Myocyte (in vitro differentiated cells): Measurements from ENCODE around the gene RPSA. TPM values are rescaled to one million over a fixed set of nuclear protein-coding genes. Genes with fewer than 3 reads are reported as not detected.
"Not testable (repeated sequence)": the region's sequence is repeated elsewhere in the genome, so short reads cannot be mapped to it uniquely, and the experiment has no call there.

Experiments used
- DNase-seq: peaks from one replicate; pipeline ENCODE4 v3.0.0-alpha.2; 2012; ENCODE audit warnings: low read depth
- total RNA-seq: library from RNA; depleted of rRNA; stranded (reverse); fragments of >200 nt; gene quantifications from 2 replicates; pipeline ENCODE4 v1.2.3, GENCODE V29; 2014

The RPSA gene
- total RNA-seq, 1 donor from 2014 or later, result 1,060 TPM

GRCh38 chr3:39388741-39389248 lies 17.7 kb upstream of the RPSA start:
- DNase-seq, result no peak

- DNase-seq, result no peak
Measured at GRCh38 chr3:39390181-39390580, 16.3 kb upstream of the RPSA start.

- no peak for DNase-seq
Measured at GRCh38 chr3:39396690-39397089, 9.8 kb upstream of the RPSA start.

GRCh38 chr3:39398700-39399099 lies 7.8 kb upstream of the RPSA start:
- DNase-seq, result no peak

GRCh38 chr3:39401983-39402382 lies 4.5 kb upstream of the RPSA start:
- no peak for DNase-seq

GRCh38 chr3:39404943-39405686 lies 1.4 kb upstream of the RPSA start:
- no peak for DNase-seq

- no peak for DNase-seq
Measured at GRCh38 chr3:39405687-39406367, 693 bp upstream of the RPSA start.

GRCh38 chr3:39407259-39407629 lies 724 bp downstream of the RPSA start:
- no peak for DNase-seq

GRCh38 chr3:39407773-39408492 lies 1.4 kb downstream of the RPSA start:
- no peak for DNase-seq

GRCh38 chr3:39408493-39409372 lies 2.2 kb downstream of the RPSA start:
- no peak for DNase-seq

- no peak for DNase-seq
Measured at GRCh38 chr3:39409514-39410136, 3.1 kb downstream of the RPSA start.

- no peak for DNase-seq
Measured at GRCh38 chr3:39410893-39411292, 4.4 kb downstream of the RPSA start.

- no peak for DNase-seq
Measured at GRCh38 chr3:39412668-39413260, 6.2 kb downstream of the RPSA start.

GRCh38 chr3:39413691-39414420 lies 7.3 kb downstream of the RPSA start:
- DNase-seq, result no peak

- peak; percentile 53 for DNase-seq
Measured at GRCh38 chr3:39414421-39414907, 7.9 kb downstream of the RPSA start.

GRCh38 chr3:39415302-39415701 lies 8.8 kb downstream of the RPSA start:
- not testable (repeated sequence) for DNase-seq

- peak; percentile 53 for DNase-seq
Measured at GRCh38 chr3:39415983-39416382, 9.5 kb downstream of the RPSA start.

GRCh38 chr3:39416998-39417397 lies 10.5 kb downstream of the RPSA start:
- DNase-seq, result not testable (repeated sequence)

- not testable (repeated sequence) for DNase-seq
Measured at GRCh38 chr3:39418556-39419225, 12.2 kb downstream of the RPSA start.
